Measurements from ENCODE around the gene KHSRP.

DNA sequence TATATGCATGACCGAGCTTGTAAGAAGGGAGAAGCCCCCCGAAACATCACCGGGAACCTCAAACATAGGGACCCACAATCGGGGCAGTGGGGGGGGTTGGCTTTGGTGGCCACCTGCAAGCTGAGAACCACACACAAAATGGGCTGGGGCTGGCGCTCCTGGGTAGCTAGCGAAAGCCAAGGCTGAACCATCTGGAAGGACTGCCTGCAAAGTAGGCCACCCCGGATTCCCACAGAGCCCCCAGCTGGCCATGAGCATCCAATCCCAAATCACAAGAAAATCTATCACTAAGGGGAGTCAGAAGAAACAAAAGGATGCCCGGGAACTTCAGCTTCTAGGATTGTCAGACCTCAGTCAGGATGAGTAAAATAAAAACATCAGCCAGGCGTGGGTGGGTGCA is 46.1 kb downstream of the KHSRP start:
- TF ChIP-seq, protein P1, sequence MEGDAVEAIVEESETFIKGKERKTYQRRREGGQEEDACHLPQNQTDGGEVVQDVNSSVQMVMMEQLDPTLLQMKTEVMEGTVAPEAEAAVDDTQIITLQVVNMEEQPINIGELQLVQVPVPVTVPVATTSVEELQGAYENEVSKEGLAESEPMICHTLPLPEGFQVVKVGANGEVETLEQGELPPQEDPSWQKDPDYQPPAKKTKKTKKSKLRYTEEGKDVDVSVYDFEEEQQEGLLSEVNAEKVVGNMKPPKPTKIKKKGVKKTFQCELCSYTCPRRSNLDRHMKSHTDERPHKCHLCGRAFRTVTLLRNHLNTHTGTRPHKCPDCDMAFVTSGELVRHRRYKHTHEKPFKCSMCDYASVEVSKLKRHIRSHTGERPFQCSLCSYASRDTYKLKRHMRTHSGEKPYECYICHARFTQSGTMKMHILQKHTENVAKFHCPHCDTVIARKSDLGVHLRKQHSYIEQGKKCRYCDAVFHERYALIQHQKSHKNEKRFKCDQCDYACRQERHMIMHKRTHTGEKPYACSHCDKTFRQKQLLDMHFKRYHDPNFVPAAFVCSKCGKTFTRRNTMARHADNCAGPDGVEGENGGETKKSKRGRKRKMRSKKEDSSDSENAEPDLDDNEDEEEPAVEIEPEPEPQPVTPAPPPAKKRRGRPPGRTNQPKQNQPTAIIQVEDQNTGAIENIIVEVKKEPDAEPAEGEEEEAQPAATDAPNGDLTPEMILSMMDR (IDR thresholded peaks at IDR 0.05): no peak
- no peak for TF ChIP-seq EZH2 (IDR thresholded peaks at IDR 0.05; ENCODE audit: borderline replicate concordance, insufficient read depth, low read depth, low read length, poor library complexity, severe bottlenecking)
